DOHH2 (cell line): Measurements from ENCODE around the gene CLEC17A.
"Not testable (repeated sequence)": the region's sequence is repeated elsewhere in the genome, so short reads cannot be mapped to it uniquely, and the experiment has no call there.

Experiments used
- EZH2phosphoT487 ChIP-seq: fragments of 200-600 bp; sonication (generic); IDR thresholded peaks from 2 replicates; pipeline ENCODE4 v1.6.1; 2017; ENCODE audit warnings: borderline replicate concordance, mild to moderate bottlenecking, antibody characterized with exemption, low read length, moderate library complexity, mixed read lengths
- TF ChIP-seq, protein P1 (sequence below): fragments of 200-600 bp; sonication (generic); IDR thresholded peaks from one replicate; pipeline ENCODE4 v1.5.1; 2014; ENCODE audit warnings: antibody characterized with exemption, mild to moderate bottlenecking, low read depth, low read length; ENCODE audit not compliant: poor library complexity, severe bottlenecking

- TF ChIP-seq, protein P1, sequence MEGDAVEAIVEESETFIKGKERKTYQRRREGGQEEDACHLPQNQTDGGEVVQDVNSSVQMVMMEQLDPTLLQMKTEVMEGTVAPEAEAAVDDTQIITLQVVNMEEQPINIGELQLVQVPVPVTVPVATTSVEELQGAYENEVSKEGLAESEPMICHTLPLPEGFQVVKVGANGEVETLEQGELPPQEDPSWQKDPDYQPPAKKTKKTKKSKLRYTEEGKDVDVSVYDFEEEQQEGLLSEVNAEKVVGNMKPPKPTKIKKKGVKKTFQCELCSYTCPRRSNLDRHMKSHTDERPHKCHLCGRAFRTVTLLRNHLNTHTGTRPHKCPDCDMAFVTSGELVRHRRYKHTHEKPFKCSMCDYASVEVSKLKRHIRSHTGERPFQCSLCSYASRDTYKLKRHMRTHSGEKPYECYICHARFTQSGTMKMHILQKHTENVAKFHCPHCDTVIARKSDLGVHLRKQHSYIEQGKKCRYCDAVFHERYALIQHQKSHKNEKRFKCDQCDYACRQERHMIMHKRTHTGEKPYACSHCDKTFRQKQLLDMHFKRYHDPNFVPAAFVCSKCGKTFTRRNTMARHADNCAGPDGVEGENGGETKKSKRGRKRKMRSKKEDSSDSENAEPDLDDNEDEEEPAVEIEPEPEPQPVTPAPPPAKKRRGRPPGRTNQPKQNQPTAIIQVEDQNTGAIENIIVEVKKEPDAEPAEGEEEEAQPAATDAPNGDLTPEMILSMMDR: not testable (repeated sequence)
- not testable (repeated sequence) for TF ChIP-seq EZH2phosphoT487
These were observed 41.6 kb downstream of the CLEC17A start for GRCh38 chr19:14624491-14624890.
